Right lobe of liver (tissue), 6 donors: ENCODE results near the gene PEAK1. TPM values are rescaled to one million over a fixed set of nuclear protein-coding genes. Genes with fewer than 3 reads are reported as not detected.

Experiments used
- ATAC-seq, 4 donors: fragments of 200-7000 bp; cut with Tn5 transposase; one replicate each; pipeline ENCODE4 v1.9.1; 2020; ENCODE audit warnings: mild to moderate bottlenecking in 4 of 4, moderate library complexity in 4 of 4
- DNase-seq, 3 donors: peaks; one replicate each; pipeline ENCODE4 v3.0.0-alpha.2; 2020
- H3K27ac ChIP-seq, 3 donors: fragments of 200-600 bp; one replicate each; pipeline ENCODE4 v1.8.0; 2022
- H3K27me3 ChIP-seq, 2 donors: fragments of 200-600 bp; one replicate each; pipeline ENCODE4 v1.8.0; 2022
- H3K36me3 ChIP-seq, 4 donors: fragments of 200-600 bp; sonication (generic) in 1 of 4; one replicate each; pipeline versions ENCODE4 v1.5.1 to v1.8.0; 2017 to 2022; ENCODE audit warnings: control low read depth in 1 of 4
- H3K4me1 ChIP-seq, 4 donors: fragments of 200-600 bp; sonication (generic) in 1 of 4; one replicate each; pipeline versions ENCODE4 v1.5.1 to v1.8.0; 2017 to 2022; ENCODE audit warnings: control low read depth in 1 of 4
- H3K4me3 ChIP-seq, 3 donors: fragments of 200-600 bp; one replicate each; pipeline ENCODE4 v1.8.0; 2022
- H3K9me3 ChIP-seq, 4 donors: fragments of 200-600 bp; sonication (generic) in 1 of 4; one replicate each; pipeline versions ENCODE4 v1.5.1 to v1.8.0; 2017 to 2022; ENCODE audit warnings: control low read depth in 1 of 4
- POLR2A ChIP-seq: fragments of 450-650 bp; IDR thresholded peaks from one replicate; pipeline ENCODE4 v1.6.1; 2017; ENCODE audit warnings: antibody characterized with exemption, mild to moderate bottlenecking
- WGBS: methylation state at CpG from one replicate; pipeline ENCODE4 v1.1.6; 2018; ENCODE audit warnings: low coverage, low lambda C conversion rate; ENCODE audit not compliant: insufficient coverage; ENCODE audit errors: missing lambda C conversion rate; 5-methylcytosine and 5-hydroxymethylcytosine counted together
- intact Hi-C, 2 donors: fragments of 100-400 bp; cut with DNase I; formaldehyde crosslinking; loops; one replicate each; pipeline versions ENCODE4 v1.11.2 to v1.14.1; 2022
- total RNA-seq, 6 experiments: library from RNA; depleted of rRNA in 2 of 6; stranded (reverse); fragments of >200 nt in 2 of 6; fragmentation: NEBNext Ultra II Directional in 3 of 6; extraction: Animal tissue kit (Norgen Biotek cat#: 25700) in 3 of 6; gene quantifications; one replicate each; pipeline versions ENCODE4 v1.1.0 to v1.2.4, GENCODE V29; 2016 to 2023
- TF ChIP-seq, protein P1 (sequence below), 4 donors: fragments of 200-600 bp in 3 of 4; fragments of 450-650 bp in 1 of 4; IDR thresholded peaks; one replicate each; pipeline versions ENCODE4 v1.5.1 to v1.8.0; 2016 to 2022; ENCODE audit warnings: antibody characterized with exemption in 4 of 4, mild to moderate bottlenecking in 2 of 4
- donor health status: DM: no; HTN: yes; CAD: no.
- donor health status: DM: no; HTN: no; CAD: no.
- donor health status: DM: no; HTN: no; CAD: no.
- donor health status: DM: no; HTN: yes; CAD: no.
- donor health status: DM: no; HTN: yes; CAD: no.

Gene PEAK1
- total RNA-seq, 6 experiments from 2014 or later: 5.9 to 18.4 (median 10.1) TPM

DNA sequence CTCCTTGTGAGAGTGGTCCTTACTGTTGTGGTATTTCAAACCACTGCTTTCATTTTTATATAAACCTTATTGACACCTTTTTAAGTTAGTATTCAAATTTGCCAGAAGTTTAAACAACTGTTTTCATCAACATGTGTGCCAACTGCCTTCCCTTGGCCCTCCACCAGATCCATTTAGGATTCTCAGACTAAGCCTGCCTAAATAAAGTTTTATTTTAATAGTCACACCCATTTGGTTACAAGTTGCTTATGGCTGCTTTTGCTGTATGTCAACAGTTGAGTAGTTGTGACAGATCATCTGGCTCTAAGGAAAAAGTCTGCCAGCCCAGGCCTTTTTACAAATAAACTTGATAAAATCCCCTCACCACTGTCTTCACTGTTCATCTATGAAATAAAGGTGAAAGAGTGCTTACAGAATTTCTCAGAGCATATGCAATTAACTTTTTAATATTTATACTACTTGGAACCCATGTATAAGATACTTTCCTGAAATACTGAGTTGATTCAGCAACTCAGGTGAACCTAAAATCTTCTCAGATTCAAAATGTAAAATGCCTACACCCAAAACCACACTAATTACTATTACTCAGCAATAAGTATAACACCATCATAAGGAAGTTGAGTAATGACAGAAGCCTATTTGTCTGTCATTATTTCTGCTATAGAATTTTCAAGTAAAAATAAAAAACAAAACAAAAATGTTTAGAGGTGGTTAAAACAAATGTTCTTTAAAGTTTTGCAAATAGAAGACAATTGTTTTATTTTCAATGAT lies 35.1 kb downstream of the PEAK1 start:
- no peaks in the 10 kb centered on the region for H3K27me3 ChIP-seq
- DNase-seq (no peak), ATAC-seq (no peak)
- no peak for TF ChIP-seq POLR2A
- TF ChIP-seq, protein P1, sequence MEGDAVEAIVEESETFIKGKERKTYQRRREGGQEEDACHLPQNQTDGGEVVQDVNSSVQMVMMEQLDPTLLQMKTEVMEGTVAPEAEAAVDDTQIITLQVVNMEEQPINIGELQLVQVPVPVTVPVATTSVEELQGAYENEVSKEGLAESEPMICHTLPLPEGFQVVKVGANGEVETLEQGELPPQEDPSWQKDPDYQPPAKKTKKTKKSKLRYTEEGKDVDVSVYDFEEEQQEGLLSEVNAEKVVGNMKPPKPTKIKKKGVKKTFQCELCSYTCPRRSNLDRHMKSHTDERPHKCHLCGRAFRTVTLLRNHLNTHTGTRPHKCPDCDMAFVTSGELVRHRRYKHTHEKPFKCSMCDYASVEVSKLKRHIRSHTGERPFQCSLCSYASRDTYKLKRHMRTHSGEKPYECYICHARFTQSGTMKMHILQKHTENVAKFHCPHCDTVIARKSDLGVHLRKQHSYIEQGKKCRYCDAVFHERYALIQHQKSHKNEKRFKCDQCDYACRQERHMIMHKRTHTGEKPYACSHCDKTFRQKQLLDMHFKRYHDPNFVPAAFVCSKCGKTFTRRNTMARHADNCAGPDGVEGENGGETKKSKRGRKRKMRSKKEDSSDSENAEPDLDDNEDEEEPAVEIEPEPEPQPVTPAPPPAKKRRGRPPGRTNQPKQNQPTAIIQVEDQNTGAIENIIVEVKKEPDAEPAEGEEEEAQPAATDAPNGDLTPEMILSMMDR (IDR thresholded peaks at IDR 0.05): no peak
- no peaks in the 10 kb centered on the region for H3K36me3 ChIP-seq
- intact Hi-C loops: no loop called here
- H3K9me3 ChIP-seq: no peaks in the 10 kb centered on the region
- H3K4me3 ChIP-seq: no peak overlapping the region
- no peak overlapping the region for H3K27ac ChIP-seq
- peaks cover 0 to 11% (median 4%) of the 10 kb centered on the region in 4 donors for H3K4me1 ChIP-seq

DNA sequence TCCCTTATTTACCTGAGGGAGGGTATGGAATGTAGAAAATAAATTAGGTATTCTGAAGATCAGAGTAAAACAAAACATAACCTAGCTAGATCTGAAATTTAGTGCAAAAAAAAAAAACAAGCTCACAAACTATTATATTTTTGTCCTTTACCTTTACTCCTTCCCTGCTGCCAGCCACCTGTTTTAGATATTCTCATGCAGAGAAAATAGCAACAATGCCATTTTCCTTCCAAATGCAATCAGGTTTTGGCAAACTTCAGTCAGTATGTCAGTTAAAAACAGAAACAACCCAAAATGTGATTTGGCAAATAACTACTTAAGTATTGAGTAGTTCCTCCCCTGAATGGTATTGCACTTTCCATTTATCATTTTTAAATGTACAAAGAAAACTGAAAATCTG lies 35.8 kb downstream of the PEAK1 start:
- Histone ChIP-seq H3K4me3 (no peak overlapping the region), H3K36me3 (no peaks in the 10 kb centered on the region), H3K4me1 (peaks cover 0 to 18% (median 6%) of the 10 kb centered on the region in 4 donors), H3K27ac (no peak overlapping the region), H3K9me3 (no peaks in the 10 kb centered on the region), H3K27me3 (no peaks in the 10 kb centered on the region)
- TF ChIP-seq POLR2A: no peak
- TF ChIP-seq, protein P1 (IDR thresholded peaks at IDR 0.05): no peak
- ATAC-seq (no peak), DNase-seq (no peak)
- intact Hi-C loops: no loop called here

DNA sequence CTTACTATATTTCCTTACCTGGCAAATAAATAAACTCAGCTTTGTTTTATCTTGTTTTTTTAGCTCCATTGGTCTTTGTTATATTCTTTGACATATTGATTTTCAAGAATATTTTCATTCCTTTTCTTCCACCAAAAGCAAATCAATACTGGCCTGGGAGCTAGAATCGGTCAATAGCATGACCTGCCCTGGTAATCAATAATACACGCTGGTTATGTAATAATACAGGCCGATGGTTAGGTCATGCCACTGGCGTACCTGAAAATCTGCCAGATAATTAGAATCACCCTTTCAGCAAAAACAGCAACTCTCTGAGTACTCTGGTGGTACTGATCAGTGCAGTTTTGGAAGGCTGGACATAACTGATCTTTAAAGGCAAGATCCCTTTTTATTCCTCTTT lies 39.9 kb downstream of the PEAK1 start:
- H3K4me3 ChIP-seq: no peak overlapping the region
- H3K27ac ChIP-seq: no peak overlapping the region
- no peaks in the 10 kb centered on the region for H3K9me3 ChIP-seq
- intact Hi-C loops: no loop called here
- peaks cover 0 to 18% (median 6%) of the 10 kb centered on the region in 4 donors for H3K4me1 ChIP-seq
- ATAC-seq (peak; percentile 81 to 94 (median 89)), DNase-seq (no peak)
- H3K27me3 ChIP-seq: no peaks in the 10 kb centered on the region
- H3K36me3 ChIP-seq: no peaks in the 10 kb centered on the region
- TF ChIP-seq, protein P1 (IDR thresholded peaks at IDR 0.05): no peak
- TF ChIP-seq POLR2A: no peak
- 40% methylated on average over 4 of the region's 4 CpGs for WGBS

DNA sequence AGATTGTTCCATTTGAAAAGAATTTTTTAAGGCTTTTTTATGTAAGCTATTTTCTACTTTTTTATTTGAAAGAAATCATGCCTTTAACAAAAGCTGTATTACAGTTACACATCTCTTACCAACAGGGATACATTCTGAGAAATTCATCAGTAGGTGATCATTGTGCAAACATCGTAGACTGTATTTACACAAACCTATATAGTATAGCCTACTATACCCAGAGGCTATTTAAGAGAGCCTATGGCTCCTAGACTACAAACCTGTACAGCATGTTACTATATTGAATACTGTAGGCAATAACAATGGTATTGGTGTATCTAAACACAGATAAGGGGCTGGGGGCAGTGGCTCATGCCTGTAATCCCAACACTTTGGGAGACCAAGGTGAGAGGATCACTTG lies 43.1 kb downstream of the PEAK1 start:
- intact Hi-C loops: no loop called here
- Histone ChIP-seq H3K4me3 (no peak overlapping the region), H3K4me1 (peaks cover 0 to 18% (median 6%) of the 10 kb centered on the region in 4 donors), H3K9me3 (no peaks in the 10 kb centered on the region), H3K27me3 (no peaks in the 10 kb centered on the region), H3K36me3 (no peaks in the 10 kb centered on the region), H3K27ac (no peak overlapping the region)
- DNase-seq (no peak), ATAC-seq (no peak)
- WGBS: 100% methylated on average over 1 of the region's 1 CpG
- TF ChIP-seq POLR2A: no peak
- TF ChIP-seq, protein P1 (IDR thresholded peaks at IDR 0.05): no peak
